ENCODE measurements around the gene SLC5A10. TPM values are rescaled to one million over a fixed set of nuclear protein-coding genes. Genes with fewer than 3 reads are reported as not detected.
A peak's percentile ranks its signal among the peaks of the same experiment; 100 is the strongest.

Gene SLC5A10
- 0.08 and 0.17 TPM in 2 replicates for total RNA-seq (2021)
- percentile 10 among the genes with signal in this experiment for Bru-seq, nascent RNA
- percentile 13 among the genes with signal in this experiment for BruChase-seq, experiment 1, labeled RNA remaining after a 2-hour chase
- BruChase-seq, experiment 2, labeled RNA remaining after a 6-hour chase, result percentile 5 among the genes with signal in this experiment
- long read RNA-seq, partial matches to known transcripts, result 0 of 24 reads
- long read RNA-seq, other reads (novel, unspliced or antisense), result 24 of 24 reads

- intact Hi-C loops (cut with micrococcal nuclease; ENCODE audit: unreplicated experiment), result no loop called here
- Histone ChIP-seq H3K4me2 (no peak within 1 kb of the TSS), H3K27me3 (ENCODE audit: insufficient read depth, low read depth) (peaks cover 5% of the 10 kb centered on the region; the same call in 1 of the 2 replicates), H3K9me3 (ENCODE audit: insufficient read depth, low read depth) (no peaks in the 10 kb centered on the region), H3F3A (ENCODE audit: insufficient read depth, low read depth) (no peaks in the 10 kb centered on the region), H3K4me3 (no peak within 1 kb of the TSS), H3K27ac (no peak within 1 kb of the TSS), H3K36me3 (ENCODE audit: low read depth) (no peaks in the 10 kb centered on the region), H4K20me1 (ENCODE audit: insufficient read depth) (no peaks in the 10 kb centered on the region), H2AFZ (no peak within 1 kb of the TSS), H3K9me2 (ENCODE audit: insufficient read depth) (no peaks in the 10 kb centered on the region), H3K4me1 (replicated peaks; ENCODE audit: insufficient read depth) (0 out of 2 replicates have a peak, but pooled peaks cover under 1% of the 10 kb centered on the region), H3K79me2 (ENCODE audit: low read depth) (no peaks in the 10 kb centered on the region)
- DNase-seq, result no peak
- ChIA-PET POLR2A (ENCODE audit: unreplicated experiment) (no interaction called here), CTCF (no interaction called here)
- TF ChIP-seq EZH2 (IDR thresholded peaks at IDR 0.05; ENCODE audit: low read depth) (no peak), CTCF (conservative IDR thresholded peaks at IDR 0.05) (peak; percentile 36; the same call in 1 of the 2 replicates)
- BruUV-seq (replicated peaks), result no TSS peak
Observed at GRCh38 chr17:18951941-18952842, at the start of gene SLC5A10. Gene SLC5A10 (plus strand): TSS chr17:18952165. CDS start chr17:18952206, 41 bp downstream.

- intact Hi-C loops (cut with micrococcal nuclease; ENCODE audit: unreplicated experiment), result no loop called here
- H3K4me3 ChIP-seq, result no peak overlapping the region
- H3K4me2 ChIP-seq, result no peak overlapping the region
- H3F3A ChIP-seq (ENCODE audit: insufficient read depth, low read depth), result no peaks in the 10 kb centered on the region
- ChIA-PET CTCF (no interaction called here), POLR2A (ENCODE audit: unreplicated experiment) (no interaction called here)
- TF ChIP-seq EZH2 (IDR thresholded peaks at IDR 0.05; ENCODE audit: low read depth) (no peak), CTCF (conservative IDR thresholded peaks at IDR 0.05) (no peak)
- H3K36me3 ChIP-seq (ENCODE audit: low read depth), result 0 out of 2 replicates have a peak, but pooled peaks cover 3% of the 10 kb centered on the region
- H3K27me3 ChIP-seq (ENCODE audit: insufficient read depth, low read depth), result no peaks in the 10 kb centered on the region
- no peak overlapping the region for H2AFZ ChIP-seq
- no peaks in the 10 kb centered on the region for H4K20me1 ChIP-seq (ENCODE audit: insufficient read depth)
- no peaks in the 10 kb centered on the region for H3K9me3 ChIP-seq (ENCODE audit: insufficient read depth, low read depth)
- no TSS peak for BruUV-seq (replicated peaks)
- H3K9me2 ChIP-seq (ENCODE audit: insufficient read depth), result no peaks in the 10 kb centered on the region
- DNase-seq, result no peak
- no peaks in the 10 kb centered on the region for H3K79me2 ChIP-seq (ENCODE audit: low read depth)
- H3K4me1 ChIP-seq (replicated peaks; ENCODE audit: insufficient read depth), result no peaks in the 10 kb centered on the region
- no peak overlapping the region for H3K27ac ChIP-seq
Observed at GRCh38 chr17:18904482-18904881, 47.5 kb upstream of the SLC5A10 start.

GRCh38 chr17:18905226-18905625 lies 46.7 kb upstream of the SLC5A10 start:
- Histone ChIP-seq H3K27ac (no peak overlapping the region), H3K4me3 (no peak overlapping the region), H3K27me3 (ENCODE audit: insufficient read depth, low read depth) (no peaks in the 10 kb centered on the region), H3K4me2 (no peak overlapping the region), H4K20me1 (ENCODE audit: insufficient read depth) (no peaks in the 10 kb centered on the region), H3K4me1 (replicated peaks; ENCODE audit: insufficient read depth) (no peaks in the 10 kb centered on the region), H3K9me2 (ENCODE audit: insufficient read depth) (no peaks in the 10 kb centered on the region), H3K36me3 (ENCODE audit: low read depth) (0 out of 2 replicates have a peak, but pooled peaks cover 3% of the 10 kb centered on the region), H3F3A (ENCODE audit: insufficient read depth, low read depth) (no peaks in the 10 kb centered on the region), H3K79me2 (ENCODE audit: low read depth) (no peaks in the 10 kb centered on the region), H3K9me3 (ENCODE audit: insufficient read depth, low read depth) (no peaks in the 10 kb centered on the region), H2AFZ (no peak overlapping the region)
- POLR2A ChIA-PET (ENCODE audit: unreplicated experiment), result no interaction called here
- no peak for DNase-seq
- BruUV-seq (replicated peaks), result no TSS peak
- intact Hi-C loops (cut with micrococcal nuclease; ENCODE audit: unreplicated experiment), result no loop called here
- CTCF ChIA-PET, result no interaction called here
- TF ChIP-seq EZH2 (IDR thresholded peaks at IDR 0.05; ENCODE audit: low read depth) (no peak), CTCF (conservative IDR thresholded peaks at IDR 0.05) (no peak)
